ENCODE measurements around the gene MAP7D2. TPM values are rescaled to one million over a fixed set of nuclear protein-coding genes. Genes with fewer than 3 reads are reported as not detected.

MAP7D2 gene
- total RNA-seq, 3 donors from 2014 or later, result 0.48 to 2.2 (median 1.3) TPM

GRCh38 chrX:19966056-19966455 is 150.7 kb downstream of the MAP7D2 start:
- Histone ChIP-seq H3K27me3 (peaks cover 0 to 10% of the 10 kb centered on the region in 2 donors), H3K9me3 (no peaks in the 10 kb centered on the region), H3K4me3 (no peak overlapping the region), H3K4me1 (no peaks in the 10 kb centered on the region), H3K36me3 (no peaks in the 10 kb centered on the region), H3K27ac (no peak overlapping the region)
- intact Hi-C loops (cut with DNase I; ENCODE audit: low total_unique reads), result no loop called here
- DNase-seq (ENCODE audit: low spot score in 2 of 2), result no peak
- TF ChIP-seq POLR2A (IDR thresholded peaks at IDR 0.05) (no peak), CTCF (IDR thresholded peaks at IDR 0.05) (no peak), POLR2AphosphoS5 (IDR thresholded peaks at IDR 0.05) (no peak)

GRCh38 chrX:19964017-19964710 is 152.5 kb downstream of the MAP7D2 start:
- TF ChIP-seq CTCF (IDR thresholded peaks at IDR 0.05) (no peak), POLR2AphosphoS5 (IDR thresholded peaks at IDR 0.05) (no peak), POLR2A (IDR thresholded peaks at IDR 0.05) (no peak)
- intact Hi-C loops (cut with DNase I; ENCODE audit: low total_unique reads), result no loop called here

GRCh38 chrX:19960913-19961312 is 155.8 kb downstream of the MAP7D2 start:
- H3K9me3 ChIP-seq, result no peaks in the 10 kb centered on the region
- DNase-seq (ENCODE audit: low spot score in 2 of 2), result no peak
- intact Hi-C loops (cut with DNase I; ENCODE audit: low total_unique reads), result no loop called here
- H3K4me3 ChIP-seq, result no peak overlapping the region
- H3K36me3 ChIP-seq, result no peaks in the 10 kb centered on the region
- H3K27me3 ChIP-seq, result peaks cover 0 to 19% of the 10 kb centered on the region in 2 donors
- TF ChIP-seq CTCF (IDR thresholded peaks at IDR 0.05) (no peak), POLR2A (IDR thresholded peaks at IDR 0.05) (no peak), POLR2AphosphoS5 (IDR thresholded peaks at IDR 0.05) (no peak)
- H3K4me1 ChIP-seq, result no peaks in the 10 kb centered on the region
- H3K27ac ChIP-seq, result no peak overlapping the region

More at GRCh38 chrX:19964017-19964710, 152.5 kb downstream of the MAP7D2 start:
- DNase-seq (ENCODE audit: low spot score in 2 of 2), result no peak
- Histone ChIP-seq H3K9me3 (no peaks in the 10 kb centered on the region), H3K27ac (no peak overlapping the region), H3K4me3 (no peak overlapping the region), H3K27me3 (peaks cover 0 to 13% of the 10 kb centered on the region in 2 donors), H3K4me1 (no peaks in the 10 kb centered on the region), H3K36me3 (no peaks in the 10 kb centered on the region)

GRCh38 chrX:19958552-19959486 is 157.9 kb downstream of the MAP7D2 start:
- H3K9me3 ChIP-seq, result no peaks in the 10 kb centered on the region
- TF ChIP-seq CTCF (IDR thresholded peaks at IDR 0.05), result no peak
- no peak for TF ChIP-seq POLR2A (IDR thresholded peaks at IDR 0.05)
- TF ChIP-seq POLR2AphosphoS5 (IDR thresholded peaks at IDR 0.05), result no peak

GRCh38 chrX:19956923-19957322 is 159.8 kb downstream of the MAP7D2 start:
- Histone ChIP-seq H3K27ac (no peak overlapping the region), H3K9me3 (no peaks in the 10 kb centered on the region), H3K27me3 (peaks cover 0 to 21% of the 10 kb centered on the region in 2 donors), H3K4me3 (no peak overlapping the region), H3K36me3 (no peaks in the 10 kb centered on the region), H3K4me1 (no peaks in the 10 kb centered on the region)
- DNase-seq (ENCODE audit: low spot score in 2 of 2), result no peak
- intact Hi-C loops (cut with DNase I; ENCODE audit: low total_unique reads), result no loop called here
- TF ChIP-seq POLR2A (IDR thresholded peaks at IDR 0.05), result no peak
- no peak for TF ChIP-seq POLR2AphosphoS5 (IDR thresholded peaks at IDR 0.05)
- no peak for TF ChIP-seq CTCF (IDR thresholded peaks at IDR 0.05)

More at GRCh38 chrX:19958552-19959486, 157.9 kb downstream of the MAP7D2 start:
- H3K4me1 ChIP-seq, result no peaks in the 10 kb centered on the region
- peaks cover 0 to 14% of the 10 kb centered on the region in 2 donors for H3K27me3 ChIP-seq
- no peak overlapping the region for H3K27ac ChIP-seq
- intact Hi-C loops (cut with DNase I; ENCODE audit: low total_unique reads), result no loop called here
- DNase-seq (ENCODE audit: low spot score in 2 of 2), result no peak
- no peaks in the 10 kb centered on the region for H3K36me3 ChIP-seq
- no peak overlapping the region for H3K4me3 ChIP-seq

Measured in breast epithelium (tissue), 4 donors.